Stimulated activated CD8-positive, alpha-beta memory T cell treated with anti-CD3 and anti-CD28 coated beads, Interleukin-4, amount 100 ng/mL, for 24 hours (primary cell): ENCODE data around the gene CEACAM18.
"Not testable (repeated sequence)": the region's sequence is repeated elsewhere in the genome, so short reads cannot be mapped to it uniquely, and the experiment has no call there.

ENCODE experiments used
- DNase-seq: peaks from one replicate; pipeline ENCODE4 v3.0.0-alpha.2; 2020; ENCODE audit warnings: low read depth

Gene CEACAM18

DNA sequence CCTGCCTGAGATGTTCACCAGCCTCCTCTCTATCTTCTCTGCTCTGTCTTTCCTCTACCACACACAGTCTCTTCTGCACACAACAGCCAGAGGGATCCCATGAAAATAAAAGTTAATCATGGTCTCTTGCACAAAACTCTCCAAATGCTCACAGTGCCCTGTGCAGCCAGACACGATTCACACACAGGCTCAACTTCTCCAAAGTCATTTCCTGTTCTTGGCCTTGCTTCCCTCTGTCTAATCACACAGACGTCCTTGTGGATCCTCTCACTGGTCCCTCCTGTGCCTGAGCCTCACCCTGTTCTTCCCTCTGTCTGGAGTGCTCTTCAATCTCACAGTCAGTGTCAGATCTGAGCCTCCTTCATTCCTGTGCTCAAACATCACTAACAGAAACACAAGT lies 15.4 kb downstream of the CEACAM18 start:
- DNase-seq, result no peak

DNA sequence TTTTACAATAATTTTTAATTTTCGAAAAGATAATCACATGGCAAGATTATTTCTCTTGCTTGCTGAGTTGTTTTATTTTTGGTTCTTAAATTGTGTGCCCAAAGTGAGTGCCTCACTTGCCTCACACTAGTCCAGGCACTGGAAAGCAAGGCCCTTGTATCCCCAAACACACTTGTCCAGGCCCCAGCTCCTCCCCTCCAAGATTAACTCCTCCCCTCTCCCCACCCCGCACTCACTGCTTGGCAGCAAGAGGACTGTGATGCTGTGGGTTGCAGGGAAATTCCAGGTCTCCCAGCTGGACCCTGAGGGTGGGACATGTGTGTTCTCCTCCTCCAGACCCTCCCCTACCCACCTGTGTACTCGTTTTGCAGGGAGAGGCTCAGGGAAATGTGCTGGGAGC lies 19.3 kb downstream of the CEACAM18 start:
- no peak for DNase-seq

DNA sequence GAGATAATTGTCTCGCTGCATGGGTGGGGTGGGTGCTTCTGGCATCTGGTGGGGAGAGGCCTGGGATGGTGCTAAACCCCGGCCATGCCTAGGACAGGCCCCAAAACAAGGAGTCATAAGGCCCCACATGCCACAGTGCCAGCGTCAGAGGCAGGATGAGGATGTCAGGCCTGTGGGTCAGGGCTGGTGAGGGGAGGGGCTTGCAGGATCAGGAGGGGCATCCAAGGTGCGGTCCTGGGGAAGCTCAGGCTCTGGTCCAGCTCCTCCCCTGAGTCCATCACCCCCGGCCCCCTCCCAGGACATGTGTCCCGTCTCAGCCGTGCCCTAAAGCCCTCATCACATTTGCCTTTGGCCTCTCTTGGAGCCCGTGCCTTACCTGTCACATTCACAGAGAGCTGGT lies 22.6 kb downstream of the CEACAM18 start:
- DNase-seq, result not testable (repeated sequence)

DNA sequence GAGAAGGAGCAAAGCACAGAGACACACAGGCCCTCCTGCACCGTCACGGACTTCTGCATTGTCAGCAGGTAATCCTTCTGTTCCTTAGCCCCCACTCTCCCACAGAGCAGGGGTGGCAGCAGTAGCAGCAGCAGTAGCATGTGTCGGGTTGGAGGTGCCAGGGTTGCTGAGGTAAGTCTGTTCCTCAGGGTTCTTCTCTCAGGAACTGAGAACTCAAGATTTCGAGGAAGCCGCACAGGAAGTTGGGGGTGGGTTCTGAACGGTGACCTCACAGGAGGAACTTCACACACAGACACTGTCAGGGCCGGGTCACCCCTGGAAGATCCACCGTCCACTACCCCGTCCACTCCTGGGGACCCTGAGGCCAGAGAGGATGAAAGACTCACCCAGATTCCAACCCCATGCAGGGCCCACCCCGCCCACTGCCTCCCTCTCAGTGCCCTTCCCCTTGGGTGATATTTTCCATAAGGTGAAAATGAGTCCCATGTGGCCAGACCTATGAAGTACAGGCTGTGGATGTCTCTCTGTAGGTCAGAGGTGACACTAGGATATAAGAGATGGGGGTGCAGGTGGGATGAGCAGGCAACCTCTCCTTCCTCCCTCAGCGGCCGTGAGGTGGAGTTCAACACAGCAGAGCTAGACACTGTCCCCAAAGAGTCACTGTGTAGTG lies 23.4 kb downstream of the CEACAM18 start, which contains the start of gene SIGLEC12:
SIGLEC12 (minus strand) TSS at position 207 of the 670 bp plus-strand sequence; CDS start at position 140, 67 bp downstream.
- no peak for DNase-seq

DNA sequence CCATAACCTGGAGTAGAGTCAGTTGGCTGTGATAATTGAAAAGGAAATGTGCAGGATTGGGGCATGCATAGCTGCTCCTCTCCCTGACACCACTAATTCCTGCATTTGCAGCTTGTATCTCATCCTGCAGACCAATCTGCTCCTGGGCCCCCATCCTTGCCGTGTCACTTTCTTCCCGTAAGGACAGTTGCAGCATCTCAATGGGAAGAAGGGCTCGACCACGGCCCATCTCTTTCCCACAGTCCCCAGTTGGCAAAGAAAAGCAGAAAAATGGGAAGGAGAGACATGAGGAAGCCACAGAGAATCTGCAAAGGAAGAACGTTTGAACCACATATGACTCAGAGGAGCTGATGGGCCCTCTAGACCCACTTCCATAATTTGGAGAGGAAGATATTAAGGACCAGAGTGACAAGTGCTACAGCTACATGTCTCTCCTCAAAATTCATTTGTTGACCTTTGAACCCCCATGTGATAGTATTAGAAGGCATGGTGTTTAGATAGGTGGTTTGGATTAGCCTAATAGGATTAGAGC lies 25.0 kb downstream of the CEACAM18 start:
- DNase-seq, result no peak

DNA sequence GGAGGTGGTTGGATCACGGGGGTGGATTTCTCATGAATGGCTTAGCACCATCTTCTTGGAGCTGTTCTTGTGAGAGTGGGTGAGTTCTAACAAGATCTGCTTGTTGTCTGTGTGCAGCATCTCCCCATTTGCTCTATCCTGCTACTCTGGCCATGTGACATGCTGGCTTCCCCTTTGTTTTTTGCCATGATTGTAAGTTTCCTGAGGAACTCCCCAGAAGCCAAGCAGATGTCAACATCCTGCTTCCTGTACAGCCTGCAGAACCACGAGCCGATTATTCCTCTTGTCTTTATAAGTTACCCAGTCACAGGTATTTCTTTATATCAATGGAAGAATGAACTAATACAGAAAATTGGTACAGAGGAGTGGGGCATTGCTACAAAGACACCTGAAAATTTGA lies 25.6 kb downstream of the CEACAM18 start:
- DNase-seq, result no peak

DNA sequence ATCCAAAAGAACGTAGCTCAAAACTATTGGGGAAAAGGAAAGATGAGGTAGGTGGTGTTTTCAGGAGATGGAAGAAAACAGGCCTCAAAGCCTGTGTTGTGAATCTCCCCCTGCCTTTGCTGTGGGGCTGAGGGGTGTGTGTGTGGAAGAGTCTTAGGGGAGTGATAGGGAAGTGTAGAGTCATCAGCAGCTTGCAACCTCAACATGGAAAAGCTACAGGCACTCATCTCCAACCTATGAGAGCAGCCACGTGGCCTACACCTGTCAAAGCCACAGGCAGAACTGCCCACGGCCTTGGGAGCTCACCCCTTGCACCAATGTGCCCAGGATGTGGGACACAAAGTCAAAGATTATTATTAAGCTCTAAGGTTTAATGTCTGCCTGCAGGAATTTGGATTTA lies 27.6 kb downstream of the CEACAM18 start:
- no peak for DNase-seq

DNA sequence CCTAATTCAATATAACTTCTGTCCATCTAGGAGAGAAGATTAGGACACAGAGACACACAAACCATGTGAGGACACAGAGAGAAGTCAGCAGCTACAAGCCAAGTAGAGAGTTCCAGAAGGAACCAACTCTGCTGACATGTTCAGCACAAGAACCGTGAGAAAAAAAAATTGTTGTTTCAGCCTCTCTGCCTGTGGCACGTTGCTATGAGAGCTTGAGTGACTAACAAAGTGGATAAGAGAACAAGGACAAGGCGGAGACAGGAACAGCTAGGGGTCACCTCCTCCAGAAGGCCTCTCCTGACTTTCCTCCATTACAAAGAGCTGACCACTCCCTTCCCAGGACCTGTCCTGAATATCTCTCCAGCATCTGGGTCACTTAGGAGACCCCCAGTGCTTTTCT lies 28.9 kb downstream of the CEACAM18 start:
- no peak for DNase-seq

DNA sequence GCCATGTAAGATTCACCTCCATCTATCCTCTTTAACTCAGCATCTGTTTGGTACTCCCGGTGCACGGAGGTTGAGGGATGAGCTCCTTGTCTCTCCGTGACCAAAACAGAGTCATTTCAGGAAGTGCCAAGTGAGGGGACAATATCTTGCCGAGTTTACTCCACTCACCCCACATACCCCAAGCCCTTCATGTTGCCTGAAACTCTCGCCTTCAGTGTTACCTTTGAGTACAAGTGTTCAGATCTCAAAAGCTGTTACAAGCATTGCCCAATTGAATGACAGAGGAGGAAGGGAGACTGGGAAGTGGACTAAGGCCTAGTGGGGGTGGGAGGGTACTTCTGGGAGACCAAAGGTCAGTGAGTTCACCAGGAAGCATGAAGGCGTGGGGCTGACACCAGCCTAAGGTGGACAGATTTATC lies 29.3 kb downstream of the CEACAM18 start:
- no peak for DNase-seq

DNA sequence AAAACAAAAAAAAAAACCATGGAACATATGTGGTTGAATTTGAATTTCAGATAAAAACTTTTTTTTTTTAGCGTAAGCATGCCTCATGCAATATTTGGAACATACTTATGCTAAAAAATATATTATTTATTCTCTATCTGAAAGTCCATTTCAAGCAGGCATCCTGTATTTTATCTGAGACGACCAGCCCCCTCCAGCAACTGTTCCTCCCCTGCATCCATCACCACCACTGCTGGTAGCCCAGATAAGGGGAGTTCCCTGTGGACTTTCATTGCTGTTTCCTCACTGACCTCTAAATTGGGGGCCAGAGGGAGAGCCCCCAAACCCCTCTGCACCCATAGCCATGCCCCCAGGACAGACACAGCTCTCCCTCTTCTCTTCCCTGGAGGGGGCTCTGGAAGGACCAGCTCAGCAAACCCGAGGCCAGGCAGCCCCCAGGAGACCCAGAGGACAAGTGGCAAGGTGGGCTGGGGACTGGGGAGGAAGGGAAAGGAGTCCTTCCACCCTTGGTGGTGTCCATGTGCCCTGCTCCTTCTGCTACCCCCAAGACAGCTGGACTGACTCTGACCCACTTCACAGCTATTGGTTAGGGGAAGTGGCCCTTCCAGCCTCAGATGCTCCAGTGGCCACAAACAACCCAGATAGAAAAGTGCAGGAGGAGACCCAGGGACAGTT lies 29.9 kb downstream of the CEACAM18 start:
- no peak for DNase-seq

DNA sequence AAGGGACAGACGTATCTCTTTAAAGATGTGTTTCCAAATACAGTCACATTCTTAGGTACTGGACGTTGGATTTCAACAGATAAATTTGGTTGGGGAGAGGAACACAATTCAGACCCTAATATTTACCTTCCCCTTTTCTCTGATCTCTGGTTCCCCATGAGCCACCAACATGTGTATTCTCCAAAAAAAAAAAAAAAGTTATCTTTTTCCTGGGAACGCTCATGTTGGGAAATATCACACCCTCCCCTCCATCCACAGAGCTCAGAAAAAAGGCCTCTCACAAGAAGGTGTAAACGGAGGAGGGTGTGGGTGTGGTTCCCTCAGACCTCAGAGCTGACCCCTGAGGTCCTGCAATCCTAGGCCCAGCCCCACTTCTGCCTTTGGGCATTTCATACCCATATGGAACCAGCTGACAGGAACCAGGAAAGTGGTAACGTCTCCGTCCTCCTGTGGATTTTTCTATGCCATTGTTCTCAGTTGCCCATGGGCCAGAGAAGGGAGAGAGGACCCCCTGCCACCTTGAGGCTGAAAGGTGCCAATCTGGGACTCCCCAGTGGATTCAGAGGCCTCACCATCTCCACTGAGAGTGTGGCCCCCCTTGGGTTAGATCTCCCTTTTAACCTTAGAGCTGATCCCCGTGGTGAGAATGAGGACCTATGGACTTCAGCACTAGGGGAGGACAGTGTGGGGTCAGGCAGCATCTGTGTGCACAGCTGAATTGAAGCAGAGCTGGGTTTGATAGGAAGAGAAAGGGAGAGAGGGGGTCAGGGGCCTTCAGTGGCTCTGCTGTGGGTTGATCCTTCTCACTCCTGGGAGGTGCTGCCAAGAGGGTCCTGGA lies 31.7 kb downstream of the CEACAM18 start:
- DNase-seq, result no peak

DNA sequence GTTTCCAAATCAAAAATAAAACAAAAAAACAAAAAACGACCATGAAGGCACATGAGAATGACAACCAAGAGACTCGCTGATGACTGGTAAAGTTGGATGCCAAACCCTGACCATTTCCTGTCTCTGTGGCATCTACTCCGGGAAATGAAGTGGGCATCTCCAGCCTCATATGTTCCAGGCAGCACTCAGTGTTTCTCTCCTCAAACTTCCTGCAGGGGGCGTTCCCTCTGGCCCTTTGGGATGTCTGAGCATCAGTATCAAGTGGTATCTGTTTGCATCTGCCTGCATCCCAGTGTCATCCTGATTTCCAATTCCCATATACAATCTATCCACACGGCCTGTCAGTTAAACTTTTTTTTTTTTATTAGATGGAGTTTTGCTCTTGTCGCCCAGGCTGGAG lies 33.0 kb downstream of the CEACAM18 start:
- no peak for DNase-seq

DNA sequence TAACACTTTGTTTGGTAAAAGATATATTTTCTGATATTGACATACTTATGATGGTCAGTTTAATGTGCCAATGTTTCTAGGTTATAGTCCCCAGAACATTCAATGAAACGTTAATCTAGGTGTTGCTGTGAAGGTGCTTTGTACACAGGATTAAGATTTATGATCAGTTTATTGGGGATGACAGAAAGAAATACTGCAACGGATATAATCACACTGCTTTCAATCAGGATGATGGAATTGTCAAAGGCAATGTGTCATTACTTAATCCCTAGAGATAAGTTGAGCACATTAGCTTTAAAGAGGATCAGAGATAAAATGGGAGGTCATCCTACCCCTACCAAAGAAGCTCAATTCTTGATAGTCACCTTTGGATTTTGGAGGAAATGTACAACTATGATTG lies 35.6 kb downstream of the CEACAM18 start:
- no peak for DNase-seq

DNA sequence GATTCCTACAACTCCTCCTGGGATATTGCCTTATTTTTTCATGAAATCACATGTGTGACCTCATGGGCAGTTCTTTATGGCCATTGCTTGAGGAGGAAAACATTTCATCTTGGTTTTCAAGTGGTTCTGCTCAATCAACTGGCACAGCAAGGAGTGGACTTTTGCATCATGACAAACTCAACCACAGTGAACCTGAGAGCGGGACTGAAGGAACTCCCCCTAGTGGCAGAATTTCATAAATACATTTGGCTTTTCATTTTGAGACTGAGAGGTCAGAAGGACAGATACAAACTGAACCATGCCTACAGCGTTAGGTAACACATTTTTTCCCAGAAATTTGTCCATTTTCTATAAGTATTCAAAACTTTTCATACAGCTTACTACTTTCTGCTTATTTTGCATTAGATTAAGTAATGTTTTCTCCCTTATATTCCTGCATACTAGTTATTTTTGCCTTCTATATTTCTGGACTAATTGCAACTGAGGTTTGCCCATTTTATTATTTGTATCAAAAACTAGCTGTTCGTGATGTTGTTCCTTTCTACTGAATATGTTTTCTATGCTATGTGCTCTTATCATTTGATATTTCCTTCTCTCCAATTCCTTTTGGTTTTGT lies 36.6 kb downstream of the CEACAM18 start:
- DNase-seq, result no peak

DNA sequence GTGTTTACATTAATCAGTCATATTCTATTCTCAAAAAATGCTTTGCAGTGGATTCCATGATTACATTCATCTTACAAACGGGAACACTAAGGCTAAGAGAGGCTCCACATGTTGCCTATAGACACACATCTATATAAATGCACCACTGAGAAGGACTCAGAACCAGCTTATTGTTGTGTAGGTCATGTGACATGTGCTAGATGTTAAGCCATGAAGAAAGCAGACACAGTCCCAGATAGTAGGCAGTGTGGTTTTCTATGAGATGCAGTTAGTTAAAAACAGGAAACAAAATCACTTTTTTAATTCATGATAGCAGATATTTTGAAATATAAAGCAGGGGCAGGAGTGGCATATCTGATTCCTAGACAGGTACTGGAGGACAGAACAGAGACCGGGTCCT lies 42.4 kb downstream of the CEACAM18 start:
- DNase-seq, result no peak

DNA sequence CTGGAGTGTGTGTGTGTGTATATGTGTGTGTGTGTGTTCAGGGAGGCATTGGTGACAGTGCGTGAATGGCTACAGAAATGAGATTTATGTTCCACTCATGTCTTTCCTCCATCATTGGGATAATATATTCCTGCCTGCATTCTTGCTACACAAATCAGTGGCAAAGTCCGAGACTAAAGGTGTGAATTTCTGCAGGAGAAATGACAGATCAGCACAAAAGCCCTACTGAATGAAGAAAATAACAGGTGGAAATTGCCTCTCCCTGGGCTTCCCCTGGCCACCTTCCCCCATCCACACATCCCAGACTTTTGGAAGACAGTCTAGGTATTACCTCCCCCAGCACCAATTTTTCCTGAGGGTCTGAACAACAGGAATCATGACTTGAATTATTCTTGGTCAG lies 43.0 kb downstream of the CEACAM18 start:
- DNase-seq, result no peak

DNA sequence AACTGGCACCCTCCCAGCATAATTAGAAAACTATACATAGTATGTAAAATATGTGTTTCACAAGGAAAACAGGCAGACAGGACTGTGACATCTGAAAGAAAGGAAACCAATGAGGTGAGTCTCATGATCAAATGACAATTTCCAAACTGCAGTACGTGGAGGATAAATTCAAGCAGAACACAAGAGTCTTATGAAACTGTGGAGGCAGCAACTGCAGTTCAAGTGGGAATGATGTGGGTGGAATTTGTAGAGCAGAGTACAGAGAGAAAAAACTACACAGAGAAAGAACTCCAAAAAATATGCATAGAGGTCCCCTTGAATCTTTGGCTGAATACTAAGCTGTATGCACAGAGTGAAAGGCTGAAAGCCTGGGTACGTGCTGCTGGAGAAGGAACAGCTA lies 43.4 kb downstream of the CEACAM18 start:
- DNase-seq, result no peak

DNA sequence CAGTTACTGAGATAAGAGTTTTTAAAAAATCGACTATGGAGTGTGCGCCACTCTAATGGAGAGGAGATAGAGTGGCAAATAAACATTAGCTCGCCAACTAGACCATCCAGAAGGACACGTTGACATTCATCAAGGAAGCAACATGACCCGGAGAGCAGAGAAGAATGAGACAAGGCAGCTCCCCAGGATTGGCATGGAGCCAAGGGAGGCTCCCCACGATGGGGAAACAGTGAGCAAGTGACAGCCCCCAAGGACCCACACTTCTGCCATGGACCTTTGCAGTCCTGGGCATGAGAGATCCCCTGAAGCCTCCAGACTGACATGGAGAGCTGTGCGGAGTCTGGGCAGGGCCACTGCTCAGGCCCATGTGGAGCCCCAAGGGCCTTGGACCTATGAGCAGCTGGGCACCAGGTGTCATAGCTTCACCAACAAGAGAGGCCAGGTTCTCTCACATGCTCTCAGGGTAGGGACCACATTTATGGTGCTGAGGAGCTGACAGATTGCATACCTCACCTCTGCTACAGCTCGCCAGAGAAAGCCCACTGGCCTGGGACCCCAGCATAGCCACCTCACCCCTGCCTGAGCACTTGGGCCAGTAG lies 46.4 kb downstream of the CEACAM18 start:
- DNase-seq, result no peak

DNA sequence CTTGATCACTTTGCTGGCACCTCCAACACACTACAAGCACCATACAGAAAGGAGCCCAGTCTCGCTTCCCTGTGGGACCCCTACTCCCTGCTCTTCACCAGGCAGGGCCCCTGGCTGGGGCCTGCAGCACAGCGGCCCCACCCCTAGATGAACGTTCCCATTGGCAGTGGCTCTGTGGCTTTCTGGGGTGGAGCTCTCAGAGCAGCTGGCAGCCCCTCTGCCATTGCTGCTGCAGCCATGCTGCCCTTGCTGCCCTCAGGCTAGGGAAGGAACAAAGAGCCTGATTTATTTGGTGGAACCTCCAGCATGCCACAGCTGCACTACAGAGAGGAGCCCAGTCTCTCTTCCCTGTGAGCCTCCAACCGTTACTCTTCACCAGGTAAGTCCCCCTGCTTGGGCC lies 47.3 kb downstream of the CEACAM18 start:
- DNase-seq, result no peak

DNA sequence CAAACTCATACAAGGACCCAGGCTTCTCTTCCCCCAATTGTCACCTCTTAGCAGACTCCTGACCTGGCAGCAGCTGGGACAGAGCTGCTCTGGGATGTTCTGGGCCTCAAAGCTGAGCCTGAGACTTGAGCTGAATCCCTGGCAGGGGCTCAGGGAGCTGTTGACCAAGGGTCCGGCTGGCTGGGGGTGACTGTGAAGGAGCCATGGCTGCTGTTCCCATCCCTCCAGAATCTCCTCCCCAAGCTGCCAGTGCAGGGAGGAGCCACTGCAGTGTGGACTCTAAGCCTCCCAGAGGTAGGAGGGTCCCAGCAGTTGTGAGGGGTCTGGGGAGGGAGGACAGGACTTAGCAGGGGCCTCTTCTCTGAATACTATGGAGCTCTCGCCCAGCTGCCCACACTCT lies 51.0 kb downstream of the CEACAM18 start:
- no peak for DNase-seq

DNA sequence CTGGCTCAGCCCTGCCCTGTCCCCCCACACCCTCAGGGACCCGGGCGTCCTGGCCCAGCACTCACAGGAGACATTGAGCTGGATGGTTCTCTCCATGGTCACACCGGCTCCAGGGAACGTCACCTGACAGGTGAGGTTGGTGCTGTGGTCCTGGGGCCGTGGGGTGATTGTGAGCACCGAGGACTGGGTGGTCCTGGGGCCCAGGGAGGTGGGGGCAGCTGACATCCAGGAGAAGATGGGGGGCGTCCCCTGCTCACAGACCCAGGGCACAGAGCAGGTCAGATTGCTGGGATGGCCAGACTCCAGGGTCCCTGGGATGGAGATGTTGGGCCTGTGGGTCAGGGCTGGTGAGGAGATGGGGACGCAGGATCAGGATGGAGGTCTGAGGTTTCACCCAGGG lies 52.3 kb downstream of the CEACAM18 start:
- DNase-seq, result no peak
